ENCODE data around the gene TLCD4.

Gene TLCD4

GRCh38 chr1:95093296-95093695 lies 23.9 kb upstream of the TLCD4 start:
- Histone ChIP-seq H3K27me3 (ENCODE audit: insufficient read depth, low read depth) (no peaks in the 10 kb centered on the region), H3K4me3 (IDR thresholded peaks at IDR 0.05; ENCODE audit: insufficient read depth, low read depth, low read length) (no peak overlapping the region), H3K79me2 (ENCODE audit: insufficient read depth, low read depth) (no peaks in the 10 kb centered on the region), H4K20me1 (ENCODE audit: insufficient read depth) (no peaks in the 10 kb centered on the region), H3K36me3 (ENCODE audit: insufficient read depth) (no peaks in the 10 kb centered on the region), H3K4me1 (ENCODE audit: low read depth, poor library complexity, severe bottlenecking) (no peaks in the 10 kb centered on the region), H3K9ac (no peak overlapping the region), H3K27ac (no peak overlapping the region), H3K4me2 (no peak overlapping the region), H2AFZ (ENCODE audit: low read depth) (no peak overlapping the region)
- TF ChIP-seq CTCF (conservative IDR thresholded peaks at IDR 0.05; ENCODE audit: low read depth, low read length): no peak

- Histone ChIP-seq H3K27ac (no peak overlapping the region), H4K20me1 (ENCODE audit: insufficient read depth) (no peaks in the 10 kb centered on the region), H2AFZ (ENCODE audit: low read depth) (no peak overlapping the region), H3K4me1 (ENCODE audit: low read depth, poor library complexity, severe bottlenecking) (no peaks in the 10 kb centered on the region), H3K4me2 (no peak overlapping the region), H3K4me3 (IDR thresholded peaks at IDR 0.05; ENCODE audit: insufficient read depth, low read depth, low read length) (no peak overlapping the region), H3K36me3 (ENCODE audit: insufficient read depth) (no peaks in the 10 kb centered on the region), H3K9ac (no peak overlapping the region), H3K27me3 (ENCODE audit: insufficient read depth, low read depth) (no peaks in the 10 kb centered on the region), H3K79me2 (ENCODE audit: insufficient read depth, low read depth) (no peaks in the 10 kb centered on the region)
- no peak for TF ChIP-seq CTCF (conservative IDR thresholded peaks at IDR 0.05; ENCODE audit: low read depth, low read length)
Measured at GRCh38 chr1:95094923-95095322, 22.2 kb upstream of the TLCD4 start.

- H3K27ac ChIP-seq: no peak overlapping the region
- H3K4me1 ChIP-seq (ENCODE audit: low read depth, poor library complexity, severe bottlenecking): no peaks in the 10 kb centered on the region
- no peak overlapping the region for H2AFZ ChIP-seq (ENCODE audit: low read depth)
- H3K36me3 ChIP-seq (ENCODE audit: insufficient read depth): no peaks in the 10 kb centered on the region
- H3K4me3 ChIP-seq (IDR thresholded peaks at IDR 0.05; ENCODE audit: insufficient read depth, low read depth, low read length): no peak overlapping the region
- no peak overlapping the region for H3K9ac ChIP-seq
- H4K20me1 ChIP-seq (ENCODE audit: insufficient read depth): no peaks in the 10 kb centered on the region
- no peaks in the 10 kb centered on the region for H3K79me2 ChIP-seq (ENCODE audit: insufficient read depth, low read depth)
- no peak for TF ChIP-seq CTCF (conservative IDR thresholded peaks at IDR 0.05; ENCODE audit: low read depth, low read length)
- no peaks in the 10 kb centered on the region for H3K27me3 ChIP-seq (ENCODE audit: insufficient read depth, low read depth)
- no peak overlapping the region for H3K4me2 ChIP-seq
Measured at GRCh38 chr1:95095833-95096217, 21.3 kb upstream of the TLCD4 start.

- no peaks in the 10 kb centered on the region for H3K36me3 ChIP-seq (ENCODE audit: insufficient read depth)
- H3K4me2 ChIP-seq: no peak overlapping the region
- H3K79me2 ChIP-seq (ENCODE audit: insufficient read depth, low read depth): no peaks in the 10 kb centered on the region
- H3K27me3 ChIP-seq (ENCODE audit: insufficient read depth, low read depth): no peaks in the 10 kb centered on the region
- H3K27ac ChIP-seq: no peak overlapping the region
- no peak for TF ChIP-seq CTCF (conservative IDR thresholded peaks at IDR 0.05; ENCODE audit: low read depth, low read length)
- no peak overlapping the region for H3K4me3 ChIP-seq (IDR thresholded peaks at IDR 0.05; ENCODE audit: insufficient read depth, low read depth, low read length)
- H3K9ac ChIP-seq: no peak overlapping the region
- no peak overlapping the region for H2AFZ ChIP-seq (ENCODE audit: low read depth)
- no peaks in the 10 kb centered on the region for H3K4me1 ChIP-seq (ENCODE audit: low read depth, poor library complexity, severe bottlenecking)
- no peaks in the 10 kb centered on the region for H4K20me1 ChIP-seq (ENCODE audit: insufficient read depth)
Measured at GRCh38 chr1:95096218-95096841, 20.8 kb upstream of the TLCD4 start.
